Tibial nerve (tissue), 4 donors: ENCODE measurements around the gene BFSP1. TPM values are rescaled to one million over a fixed set of nuclear protein-coding genes. Genes with fewer than 3 reads are reported as not detected.

ENCODE experiments used
- DNase-seq, 2 donors: peaks; one replicate each; pipeline ENCODE4 v3.0.0-alpha.2; 2019; ENCODE audit warnings: low spot score in 2 of 2
- H3K27ac ChIP-seq, 4 donors: fragments of 200-600 bp; sonication (generic) in 3 of 4; one replicate each; pipeline ENCODE4 v1.5.1; 2017 to 2019; ENCODE audit warnings: mild to moderate bottlenecking in 1 of 4
- H3K27me3 ChIP-seq, 2 donors: fragments of 200-600 bp; sonication (generic) in 1 of 2; one replicate each; pipeline versions ENCODE4 v1.5.1 to v1.6.0; 2017 to 2019
- H3K36me3 ChIP-seq, 3 donors: fragments of 200-600 bp; sonication (generic); one replicate each; pipeline ENCODE4 v1.5.1; 2018 to 2019
- H3K4me1 ChIP-seq, 4 donors: fragments of 200-600 bp; sonication (generic) in 3 of 4; one replicate each; pipeline ENCODE4 v1.5.1; 2017 to 2019
- H3K4me3 ChIP-seq, 4 donors: fragments of 200-600 bp; sonication (generic) in 3 of 4; one replicate each; pipeline ENCODE4 v1.5.1; 2017 to 2019; ENCODE audit warnings: mild to moderate bottlenecking in 1 of 4, moderate library complexity in 1 of 4
- H3K9me3 ChIP-seq, 4 donors: fragments of 200-600 bp; sonication (generic) in 3 of 4; one replicate each; pipeline ENCODE4 v1.5.1; 2017 to 2019
- CTCF ChIP-seq, 5 experiments: fragments of 200-600 bp in 3 of 5; fragments of 450-650 bp in 2 of 5; sonication (generic) in 3 of 5; IDR thresholded peaks; one replicate each; pipeline ENCODE4 v1.5.1; 2016 to 2019; ENCODE audit warnings: antibody characterized with exemption in 5 of 5, mild to moderate bottlenecking in 3 of 5, moderate library complexity in 2 of 5
- EP300 ChIP-seq, 2 donors: sonication (generic); formaldehyde crosslinking; IDR thresholded peaks; one replicate each; pipeline ENCODE4 v1.6.1; 2017; ENCODE audit warnings: antibody characterized with exemption in 2 of 2, mild to moderate bottlenecking in 1 of 2
- POLR2A ChIP-seq, 2 donors: fragments of 450-650 bp; IDR thresholded peaks; one replicate each; pipeline ENCODE4 v1.6.1; 2017; ENCODE audit warnings: antibody characterized with exemption in 2 of 2, mild to moderate bottlenecking in 2 of 2, moderate library complexity in 2 of 2
- WGBS, 2 donors: methylation state at CpG; one replicate each; pipeline ENCODE4 v1.1.5; 2018; 5-methylcytosine and 5-hydroxymethylcytosine counted together
- total RNA-seq, 4 donors: library from RNA; depleted of rRNA; stranded (reverse); fragments of >200 nt; gene quantifications; one replicate each; pipeline ENCODE4 v1.1.0, GENCODE V29; 2016

The BFSP1 gene
- total RNA-seq, 4 donors from 2014 or later, result 0.39 to 5.9 (median 0.63) TPM; not detected in 1

GRCh38 chr20:17491488-17491887 is 39.7 kb downstream of the BFSP1 start:
- WGBS, 2 donors, result 85% methylated on average over 4 of the region's 4 CpGs
- no peaks in the 10 kb centered on the region for H3K9me3 ChIP-seq
- H3K4me3 ChIP-seq, result no peak overlapping the region
- no peak for DNase-seq
- H3K4me1 ChIP-seq, result no peaks in the 10 kb centered on the region
- H3K27me3 ChIP-seq, result no peaks in the 10 kb centered on the region
- no peak for TF ChIP-seq EP300 (IDR thresholded peaks at IDR 0.05)
- TF ChIP-seq POLR2A (IDR thresholded peaks at IDR 0.05), result no peak
- TF ChIP-seq CTCF (IDR thresholded peaks at IDR 0.05), result no peak
- no peaks in the 10 kb centered on the region for H3K36me3 ChIP-seq
- no peak overlapping the region for H3K27ac ChIP-seq

- TF ChIP-seq CTCF (IDR thresholded peaks at IDR 0.05) (no peak), POLR2A (IDR thresholded peaks at IDR 0.05) (no peak), EP300 (IDR thresholded peaks at IDR 0.05) (no peak)
- Histone ChIP-seq H3K27ac (no peak overlapping the region), H3K4me3 (no peak overlapping the region), H3K4me1 (no peaks in the 10 kb centered on the region), H3K36me3 (no peaks in the 10 kb centered on the region), H3K9me3 (no peaks in the 10 kb centered on the region), H3K27me3 (no peaks in the 10 kb centered on the region)
- DNase-seq, result no peak
- 88 to 89% methylated on average over 11 of the region's 11 CpGs for WGBS, 2 donors
Observed at GRCh38 chr20:17491041-17491440, 40.1 kb downstream of the BFSP1 start.

- Histone ChIP-seq H3K27ac (no peak overlapping the region), H3K36me3 (no peaks in the 10 kb centered on the region), H3K4me1 (no peaks in the 10 kb centered on the region), H3K4me3 (no peak overlapping the region), H3K9me3 (no peaks in the 10 kb centered on the region), H3K27me3 (no peaks in the 10 kb centered on the region)
- WGBS, 2 donors, result 89 to 93% methylated on average over 7 of the region's 7 CpGs
- TF ChIP-seq CTCF (IDR thresholded peaks at IDR 0.05) (no peak), POLR2A (IDR thresholded peaks at IDR 0.05) (no peak), EP300 (IDR thresholded peaks at IDR 0.05) (no peak)
- DNase-seq, result no peak
Observed at GRCh38 chr20:17490501-17490900, 40.7 kb downstream of the BFSP1 start.

- no peaks in the 10 kb centered on the region for H3K36me3 ChIP-seq
- no peak overlapping the region for H3K4me3 ChIP-seq
- no peak for DNase-seq
- no peaks in the 10 kb centered on the region for H3K9me3 ChIP-seq
- H3K4me1 ChIP-seq, result no peaks in the 10 kb centered on the region
- 85 to 90% methylated on average over 9 of the region's 9 CpGs for WGBS, 2 donors
- no peaks in the 10 kb centered on the region for H3K27me3 ChIP-seq
- TF ChIP-seq CTCF (IDR thresholded peaks at IDR 0.05) (no peak), EP300 (IDR thresholded peaks at IDR 0.05) (no peak), POLR2A (IDR thresholded peaks at IDR 0.05) (no peak)
- no peak overlapping the region for H3K27ac ChIP-seq
Observed at GRCh38 chr20:17488916-17489600, 42.1 kb downstream of the BFSP1 start.

GRCh38 chr20:17485017-17485416 is 46.2 kb downstream of the BFSP1 start:
- Histone ChIP-seq H3K9me3 (no peaks in the 10 kb centered on the region), H3K4me1 (no peaks in the 10 kb centered on the region), H3K27me3 (no peaks in the 10 kb centered on the region), H3K27ac (no peak overlapping the region), H3K36me3 (no peaks in the 10 kb centered on the region), H3K4me3 (no peak overlapping the region)
- TF ChIP-seq POLR2A (IDR thresholded peaks at IDR 0.05) (no peak), CTCF (IDR thresholded peaks at IDR 0.05) (no peak), EP300 (IDR thresholded peaks at IDR 0.05) (no peak)
- DNase-seq, result no peak
- 85 to 100% methylated on average over 2 of the region's 2 CpGs for WGBS, 2 donors
